VCaP (cell line): ENCODE results near the gene GNL3.
"Not testable (repeated sequence)": the region's sequence is repeated elsewhere in the genome, so short reads cannot be mapped to it uniquely, and the experiment has no call there.

Experiments
- H3K27ac ChIP-seq: fragments of 450-650 bp; 2 replicates; pipeline ENCODE4 v1.5.1; 2017
- CTCF ChIP-seq: fragments of 450-650 bp; conservative IDR thresholded peaks from 2 replicates; pipeline ENCODE4 v1.5.1; 2017; ENCODE audit warnings: mild to moderate bottlenecking, moderate library complexity

Gene GNL3

GRCh38 chr3:52660046-52660445 lies 25.8 kb upstream of the GNL3 start:
- no peak overlapping the region for H3K27ac ChIP-seq
- no peak for TF ChIP-seq CTCF

- no peak overlapping the region for H3K27ac ChIP-seq
- TF ChIP-seq CTCF, result no peak
These were observed 22.7 kb upstream of the GNL3 start for GRCh38 chr3:52663098-52663497.

GRCh38 chr3:52670621-52671521 lies 15.0 kb upstream of the GNL3 start:
- no peak overlapping the region for H3K27ac ChIP-seq
- TF ChIP-seq CTCF, result no peak

- no peak overlapping the region for H3K27ac ChIP-seq
- no peak for TF ChIP-seq CTCF
These were observed 14.2 kb upstream of the GNL3 start for GRCh38 chr3:52671676-52672075.

GRCh38 chr3:52676201-52676600 lies 9.6 kb upstream of the GNL3 start:
- not testable (repeated sequence) for H3K27ac ChIP-seq

- TF ChIP-seq CTCF, result no peak
- no peak overlapping the region for H3K27ac ChIP-seq
These were observed 7.3 kb upstream of the GNL3 start for GRCh38 chr3:52678265-52679198.

- no peak for TF ChIP-seq CTCF
- no peak overlapping the region for H3K27ac ChIP-seq
These were observed 6.7 kb upstream of the GNL3 start for GRCh38 chr3:52679199-52679538.
